Mucosa of gallbladder (tissue), 1 donor: Measurements from ENCODE around the gene C15orf39. TPM values are rescaled to one million over a fixed set of nuclear protein-coding genes. Genes with fewer than 3 reads are reported as not detected.

Source experiments
- total RNA-seq: library from RNA; stranded (reverse); gene quantifications from one replicate; pipeline ENCODE4 v1.2.1, GENCODE V29; 2021
- donor health status: DM: no; HTN: no; CAD: no.

The C15orf39 gene
- total RNA-seq, 1 donor from 2014 or later, result 27.0 TPM

Other genes starting within 250 kb of the C15orf39 start
- 24.1 TPM for gene RPP25, start 245.1 kb upstream of the C15orf39 start, total RNA-seq
- 57.2 TPM for gene SCAMP5, start 206.3 kb upstream of the C15orf39 start, total RNA-seq
- 17.3 TPM for gene PPCDC, start 178.3 kb upstream of the C15orf39 start, total RNA-seq
- gene GOLGA6C, start 56.5 kb downstream of the C15orf39 start, total RNA-seq, result not detected
- gene GOLGA6D, start 81.0 kb downstream of the C15orf39 start, total RNA-seq, result 0.12 TPM
- gene COMMD4, start 134.2 kb downstream of the C15orf39 start, total RNA-seq, result 57.6 TPM
- gene NEIL1, start 145.2 kb downstream of the C15orf39 start, total RNA-seq, result 67.7 TPM
- gene MAN2C1, start 166.7 kb downstream of the C15orf39 start, total RNA-seq, result 229 TPM
- 65.5 TPM for gene SIN3A, start 249.8 kb downstream of the C15orf39 start, total RNA-seq